ENCODE results near the gene NR0B1.

Gene NR0B1

GRCh38 chrX:30309139-30309571 is at the start of gene NR0B1:
Gene NR0B1, minus strand, starts transcription at chrX:30309390. Its CDS starts 27 bp downstream, at chrX:30309363.
- DNase-seq, result no peak

- no peak for DNase-seq
Measured at GRCh38 chrX:30349946-30350345, 40.8 kb upstream of the NR0B1 start.

- DNase-seq, result no peak
Measured at GRCh38 chrX:30343206-30343605, 34.0 kb upstream of the NR0B1 start.

GRCh38 chrX:30340753-30341152 is 31.6 kb upstream of the NR0B1 start:
- no peak for DNase-seq

- DNase-seq, result no peak
Measured at GRCh38 chrX:30327762-30328161, 18.6 kb upstream of the NR0B1 start.

GRCh38 chrX:30317308-30317707 is 8.1 kb upstream of the NR0B1 start:
- no peak for DNase-seq

GRCh38 chrX:30313322-30313721 is 4.1 kb upstream of the NR0B1 start:
- DNase-seq, result no peak

- DNase-seq, result no peak
Measured at GRCh38 chrX:30312858-30313257, 3.7 kb upstream of the NR0B1 start.

- no peak for DNase-seq
Measured at GRCh38 chrX:30310429-30311206, 1.4 kb upstream of the NR0B1 start.

GRCh38 chrX:30308263-30309138 is 689 bp downstream of the NR0B1 start:
- DNase-seq, result peak; percentile 1

GRCh38 chrX:30307466-30307865 is 1.7 kb downstream of the NR0B1 start:
- DNase-seq, result no peak

GRCh38 chrX:30304866-30305265 is 4.3 kb downstream of the NR0B1 start:
- DNase-seq, result no peak

GRCh38 chrX:30302956-30303355 is 6.2 kb downstream of the NR0B1 start:
- DNase-seq, result no peak

GRCh38 chrX:30301963-30302362 is 7.2 kb downstream of the NR0B1 start:
- no peak for DNase-seq

- DNase-seq, result no peak
Measured at GRCh38 chrX:30301208-30301607, 8.0 kb downstream of the NR0B1 start.

GRCh38 chrX:30296408-30297254 is 12.6 kb downstream of the NR0B1 start:
- DNase-seq, result no peak

GRCh38 chrX:30283456-30284200 is 25.6 kb downstream of the NR0B1 start:
- peak; percentile 21 for DNase-seq

- DNase-seq, result no peak
Measured at GRCh38 chrX:30282527-30282926, 26.7 kb downstream of the NR0B1 start.

- no peak for DNase-seq
Measured at GRCh38 chrX:30280428-30280827, 28.8 kb downstream of the NR0B1 start.

- no peak for DNase-seq
Measured at GRCh38 chrX:30278365-30278764, 30.8 kb downstream of the NR0B1 start.

GRCh38 chrX:30275498-30275897 is 33.7 kb downstream of the NR0B1 start:
- DNase-seq, result peak; percentile 1

- DNase-seq, result no peak
Measured at GRCh38 chrX:30270639-30271038, 38.6 kb downstream of the NR0B1 start.
